PC-3 (cell line): ENCODE data around the gene TMEM219. TPM values are rescaled to one million over a fixed set of nuclear protein-coding genes. Genes with fewer than 3 reads are reported as not detected.

Source experiments
- ATAC-seq: fragments of 200-7000 bp; cut with Tn5 transposase; 2 replicates; pipeline ENCODE4 v1.9.1; 2020; ENCODE audit warnings: mild to moderate bottlenecking, moderate library complexity
- BruUV-seq: library from RNA; stranded (reverse); fragments of 400-500 nt; replicated peaks from 2 replicates; lab custom pipeline; 2021; lab: Mats Ljungman, UMichigan
- CTCF ChIA-PET: fragments of 300-600 bp; sonication (Branson Sonifier 250); formaldehyde crosslinking; loops from one replicate; lab custom pipeline; 2022; ENCODE audit warnings: antibody characterized with exemption; lab: Charles Lee
- POLR2A ChIA-PET: fragments of 300-600 bp; sonication (Branson Sonifier 250); formaldehyde crosslinking; loops from one replicate; lab custom pipeline; 2022; ENCODE audit warnings: antibody characterized with exemption; ENCODE audit not compliant: unreplicated experiment; lab: Charles Lee
- DNase-seq: peaks from one replicate; pipeline ENCODE4 v3.0.0-alpha.2; 2015
- H2AFZ ChIP-seq: fragments of 300-600 bp; sonication (generic); 2 replicates; pipeline ENCODE4 v1.6.0; 2016; ENCODE audit warnings: antibody characterized with exemption, low read length
- H3F3A ChIP-seq: fragments of 300-600 bp; sonication (generic); one replicate; pipeline ENCODE4 v1.6.0; 2017; ENCODE audit warnings: antibody characterized with exemption, low read length, control low read depth, mild to moderate bottlenecking; ENCODE audit not compliant: unreplicated experiment
- H3K27ac ChIP-seq: fragments of 300-600 bp; sonication (generic); 2 replicates; pipeline ENCODE4 v1.5.1; 2016; ENCODE audit warnings: mild to moderate bottlenecking, low read length
- H3K27me3 ChIP-seq: fragments of 300-600 bp; sonication (generic); 2 replicates; pipeline ENCODE4 v1.6.1; 2016; ENCODE audit warnings: low read length, mixed read lengths
- H3K36me3 ChIP-seq: fragments of 300-600 bp; sonication (generic); 2 replicates; pipeline ENCODE4 v1.6.1; 2016; ENCODE audit warnings: low read depth, mixed run types, low read length, mixed read lengths
- H3K4me1 ChIP-seq: fragments of 300-600 bp; sonication (generic); 2 replicates; pipeline ENCODE4 v1.5.1; 2016; ENCODE audit warnings: low read length; ENCODE audit not compliant: insufficient read depth
- H3K4me2 ChIP-seq: fragments of 300-600 bp; sonication (generic); 2 replicates; pipeline ENCODE4 v1.6.0; 2016; ENCODE audit warnings: low read length
- H3K4me3 ChIP-seq: fragments of 300-600 bp; sonication (generic); 2 replicates; pipeline ENCODE4 v1.5.1; 2016; ENCODE audit warnings: mild to moderate bottlenecking, low read length, mixed read lengths
- H3K79me2 ChIP-seq: fragments of 300-600 bp; sonication (generic); 2 replicates; pipeline ENCODE4 v1.6.1; 2017; ENCODE audit warnings: low read length, mixed read lengths
- H3K9ac ChIP-seq: fragments of 300-600 bp; sonication (generic); 2 replicates; pipeline ENCODE4 v1.6.0; 2016; ENCODE audit warnings: mild to moderate bottlenecking, low read length
- H3K9me2 ChIP-seq: fragments of 300-600 bp; sonication (generic); replicated peaks from 2 replicates; pipeline ENCODE4 v1.6.1; 2016; ENCODE audit warnings: mixed run types, low read length, mixed read lengths
- H3K9me3 ChIP-seq: fragments of 300-600 bp; sonication (generic); 2 replicates; pipeline ENCODE4 v1.6.1; 2016; ENCODE audit warnings: low read length, mixed read lengths
- H4K20me1 ChIP-seq: fragments of 300-600 bp; sonication (generic); 2 replicates; pipeline ENCODE4 v1.6.1; 2016; ENCODE audit warnings: low read length, mixed read lengths
- CTCF ChIP-seq: fragments of 300-600 bp; sonication (generic); conservative IDR thresholded peaks from 2 replicates; pipeline ENCODE4 v1.5.1; 2017; ENCODE audit warnings: antibody characterized with exemption, low read depth, mild to moderate bottlenecking, low read length
- EZH2 ChIP-seq: fragments of 300-600 bp; sonication (generic); IDR thresholded peaks from one replicate; pipeline ENCODE4 v1.6.1; 2017; ENCODE audit warnings: antibody characterized with exemption, mild to moderate bottlenecking, low read length; ENCODE audit not compliant: unreplicated experiment
- EZH2phosphoT487 ChIP-seq: fragments of 300-600 bp; sonication (generic); IDR thresholded peaks from 2 replicates; pipeline ENCODE4 v1.6.1; 2018; ENCODE audit warnings: mild to moderate bottlenecking, antibody characterized with exemption, low read length, borderline replicate concordance
- intact Hi-C: fragments of 100-400 bp; cut with micrococcal nuclease; formaldehyde crosslinking; loops from 2 replicates; pipeline ENCODE4 v1.9.0; 2023
- total RNA-seq: library from RNA; depleted of rRNA; stranded (reverse); fragments of >200 nt; gene quantifications from 2 replicates; pipeline ENCODE4 v1.2.3, GENCODE V29; 2014

TMEM219 gene
- total RNA-seq, 1 experiment from 2014 or later, result 60.9 TPM

GRCh38 chr16:30007378-30007895, 45.6 kb downstream of the TMEM219 start:
- ChIA-PET CTCF (no interaction called here), POLR2A (no interaction called here)
- ATAC-seq (no peak), DNase-seq (no peak)
- Histone ChIP-seq H3K9ac (no peak overlapping the region), H3F3A (no peaks in the 10 kb centered on the region), H3K4me1 (no peaks in the 10 kb centered on the region), H3K27ac (no peak overlapping the region), H3K4me3 (no peak overlapping the region), H3K9me3 (no peaks in the 10 kb centered on the region), H3K79me2 (no peaks in the 10 kb centered on the region), H2AFZ (no peak overlapping the region), H3K4me2 (no peak overlapping the region), H3K36me3 (no peaks in the 10 kb centered on the region), H3K9me2 (no peaks in the 10 kb centered on the region), H4K20me1 (no peaks in the 10 kb centered on the region), H3K27me3 (no peaks in the 10 kb centered on the region)
- BruUV-seq, result no TSS peak
- TF ChIP-seq EZH2 (no peak), CTCF (no peak), EZH2phosphoT487 (no peak)
- intact Hi-C loops, result no loop called here

GRCh38 chr16:30009085-30009862, 47.4 kb downstream of the TMEM219 start:
- Histone ChIP-seq H4K20me1 (no peaks in the 10 kb centered on the region), H3K79me2 (no peaks in the 10 kb centered on the region), H3K4me2 (no peak overlapping the region), H3K36me3 (no peaks in the 10 kb centered on the region), H3K4me1 (no peaks in the 10 kb centered on the region), H2AFZ (no peak overlapping the region), H3K27ac (no peak overlapping the region), H3K27me3 (no peaks in the 10 kb centered on the region), H3K9ac (no peak overlapping the region), H3K9me2 (no peaks in the 10 kb centered on the region), H3K4me3 (no peak overlapping the region), H3K9me3 (no peaks in the 10 kb centered on the region), H3F3A (no peaks in the 10 kb centered on the region)
- BruUV-seq, result no TSS peak
- no peak for DNase-seq
- TF ChIP-seq EZH2phosphoT487 (no peak), CTCF (no peak), EZH2 (no peak)
- CTCF ChIA-PET, result no interaction called here
- POLR2A ChIA-PET, result interaction anchor here (0.6 kb wide), 1 partner anchor 526 kb away, joined by 4 read pairs; no protein-coding TSS in a partner anchor
- intact Hi-C loops, result no loop called here
- no peak for ATAC-seq
